ENCODE data around the gene TTLL1.

DNA sequence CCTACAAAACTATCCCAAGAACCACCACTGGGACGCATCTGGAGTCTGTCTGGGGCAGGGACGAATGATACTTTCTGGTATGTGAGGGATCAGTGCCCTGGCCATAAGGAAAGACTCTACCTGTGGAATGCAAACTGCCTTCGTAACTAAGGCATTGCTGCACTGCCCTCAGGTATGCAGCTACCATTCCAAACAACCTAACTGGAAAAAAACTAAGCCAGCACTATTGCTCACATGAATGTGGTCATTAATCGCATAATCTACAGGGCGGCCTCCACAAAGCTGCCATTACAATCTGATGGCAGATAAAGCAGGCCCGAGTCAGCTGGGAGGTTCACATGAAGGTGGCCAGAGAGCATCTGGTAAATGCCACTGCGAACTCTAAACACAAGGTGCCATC lies 78.1 kb downstream of the TTLL1 start:
- TF ChIP-seq, protein P1, sequence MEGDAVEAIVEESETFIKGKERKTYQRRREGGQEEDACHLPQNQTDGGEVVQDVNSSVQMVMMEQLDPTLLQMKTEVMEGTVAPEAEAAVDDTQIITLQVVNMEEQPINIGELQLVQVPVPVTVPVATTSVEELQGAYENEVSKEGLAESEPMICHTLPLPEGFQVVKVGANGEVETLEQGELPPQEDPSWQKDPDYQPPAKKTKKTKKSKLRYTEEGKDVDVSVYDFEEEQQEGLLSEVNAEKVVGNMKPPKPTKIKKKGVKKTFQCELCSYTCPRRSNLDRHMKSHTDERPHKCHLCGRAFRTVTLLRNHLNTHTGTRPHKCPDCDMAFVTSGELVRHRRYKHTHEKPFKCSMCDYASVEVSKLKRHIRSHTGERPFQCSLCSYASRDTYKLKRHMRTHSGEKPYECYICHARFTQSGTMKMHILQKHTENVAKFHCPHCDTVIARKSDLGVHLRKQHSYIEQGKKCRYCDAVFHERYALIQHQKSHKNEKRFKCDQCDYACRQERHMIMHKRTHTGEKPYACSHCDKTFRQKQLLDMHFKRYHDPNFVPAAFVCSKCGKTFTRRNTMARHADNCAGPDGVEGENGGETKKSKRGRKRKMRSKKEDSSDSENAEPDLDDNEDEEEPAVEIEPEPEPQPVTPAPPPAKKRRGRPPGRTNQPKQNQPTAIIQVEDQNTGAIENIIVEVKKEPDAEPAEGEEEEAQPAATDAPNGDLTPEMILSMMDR (IDR thresholded peaks at IDR 0.05), result no peak
- no peak for TF ChIP-seq POLR2AphosphoS5 (IDR thresholded peaks at IDR 0.05; ENCODE audit: low read depth, low read length)

Data from Panc1 (cell line).